ENCODE results near the gene PDE6A.

Gene PDE6A

GRCh38 chr5:149901511-149901910 lies 43.1 kb downstream of the PDE6A start:
- no peak for DNase-seq (ENCODE audit: low spot score)
- in situ Hi-C loops (cut with MboI; ENCODE audit: low sequenced_read_pairs, unreplicated experiment): no loop called here
- no peak for TF ChIP-seq CTCF (IDR thresholded peaks at IDR 0.05; ENCODE audit: borderline replicate concordance, control extremely low read depth, extremely low read depth, insufficient read depth, missing control alignments)

GRCh38 chr5:149900390-149900789 lies 44.2 kb downstream of the PDE6A start:
- no peak for TF ChIP-seq CTCF (IDR thresholded peaks at IDR 0.05; ENCODE audit: borderline replicate concordance, control extremely low read depth, extremely low read depth, insufficient read depth, missing control alignments)
- in situ Hi-C loops (cut with MboI; ENCODE audit: low sequenced_read_pairs, unreplicated experiment): no loop called here
- no peak for DNase-seq (ENCODE audit: low spot score)

GRCh38 chr5:149898811-149899210 lies 45.8 kb downstream of the PDE6A start:
- in situ Hi-C loops (cut with MboI; ENCODE audit: low sequenced_read_pairs, unreplicated experiment): no loop called here
- TF ChIP-seq CTCF (IDR thresholded peaks at IDR 0.05; ENCODE audit: borderline replicate concordance, control extremely low read depth, extremely low read depth, insufficient read depth, missing control alignments): no peak
- no peak for DNase-seq (ENCODE audit: low spot score)

GRCh38 chr5:149895416-149896345 lies 48.9 kb downstream of the PDE6A start:
- no peak for TF ChIP-seq CTCF (IDR thresholded peaks at IDR 0.05; ENCODE audit: borderline replicate concordance, control extremely low read depth, extremely low read depth, insufficient read depth, missing control alignments)
- in situ Hi-C loops (cut with MboI; ENCODE audit: low sequenced_read_pairs, unreplicated experiment): no loop called here
- no peak for DNase-seq (ENCODE audit: low spot score)

GRCh38 chr5:149894237-149894636 lies 50.4 kb downstream of the PDE6A start:
- no peak for DNase-seq (ENCODE audit: low spot score)
- in situ Hi-C loops (cut with MboI; ENCODE audit: low sequenced_read_pairs, unreplicated experiment): no loop called here
- no peak for TF ChIP-seq CTCF (IDR thresholded peaks at IDR 0.05; ENCODE audit: borderline replicate concordance, control extremely low read depth, extremely low read depth, insufficient read depth, missing control alignments)

- in situ Hi-C loops (cut with MboI; ENCODE audit: low sequenced_read_pairs, unreplicated experiment): no loop called here
- DNase-seq (ENCODE audit: low spot score): no peak
- TF ChIP-seq CTCF (IDR thresholded peaks at IDR 0.05; ENCODE audit: borderline replicate concordance, control extremely low read depth, extremely low read depth, insufficient read depth, missing control alignments): no peak
Observed at GRCh38 chr5:149893403-149893931, 51.1 kb downstream of the PDE6A start.

Data from GM13976 (cell line).